ENCODE data around the gene OR2M3. TPM values are rescaled to one million over a fixed set of nuclear protein-coding genes. Genes with fewer than 3 reads are reported as not detected.
A peak's percentile ranks its signal among the peaks of the same experiment; 100 is the strongest.

OR2M3 gene
- total and polyA plus RNA-seq, 8 donors, result 0.01 to 0.07 (median 0.04) TPM; not detected in 2

DNA sequence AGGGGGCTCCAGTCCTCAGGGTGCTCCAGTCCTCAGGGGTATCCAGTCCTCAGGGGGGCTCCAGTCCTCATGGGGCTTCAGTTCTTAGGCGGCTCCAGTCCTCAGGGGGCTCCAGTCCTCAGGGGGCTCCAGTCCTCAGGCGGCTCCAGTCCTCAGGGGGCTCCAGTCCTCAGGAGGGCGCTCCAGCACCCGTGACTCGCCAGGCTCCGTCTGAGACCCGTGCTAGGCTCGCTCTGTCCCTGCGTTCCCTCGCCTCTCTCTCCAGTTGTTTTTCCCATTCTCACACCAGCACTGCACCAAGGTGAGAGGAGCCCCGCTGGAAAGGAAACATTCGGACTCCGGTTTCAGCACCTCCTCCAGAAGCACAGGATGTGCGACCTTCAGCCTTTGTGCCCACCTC lies 31.9 kb upstream of the OR2M3 start:
- Histone ChIP-seq H3K27ac (no peak overlapping the region), H3K4me3 (no peak overlapping the region), H3K27me3 (no peaks in the 10 kb centered on the region), H3K36me3 (no peaks in the 10 kb centered on the region), H3K9me3 (peaks cover 0 to 8% of the 10 kb centered on the region in 2 donors), H3K4me1 (no peaks in the 10 kb centered on the region)
- DNase-seq (peak in 1 of 4 donors; percentile 43), ATAC-seq (no peak)
- intact Hi-C loops (cut with DNase I), result no loop called here
- TF ChIP-seq, protein P1, sequence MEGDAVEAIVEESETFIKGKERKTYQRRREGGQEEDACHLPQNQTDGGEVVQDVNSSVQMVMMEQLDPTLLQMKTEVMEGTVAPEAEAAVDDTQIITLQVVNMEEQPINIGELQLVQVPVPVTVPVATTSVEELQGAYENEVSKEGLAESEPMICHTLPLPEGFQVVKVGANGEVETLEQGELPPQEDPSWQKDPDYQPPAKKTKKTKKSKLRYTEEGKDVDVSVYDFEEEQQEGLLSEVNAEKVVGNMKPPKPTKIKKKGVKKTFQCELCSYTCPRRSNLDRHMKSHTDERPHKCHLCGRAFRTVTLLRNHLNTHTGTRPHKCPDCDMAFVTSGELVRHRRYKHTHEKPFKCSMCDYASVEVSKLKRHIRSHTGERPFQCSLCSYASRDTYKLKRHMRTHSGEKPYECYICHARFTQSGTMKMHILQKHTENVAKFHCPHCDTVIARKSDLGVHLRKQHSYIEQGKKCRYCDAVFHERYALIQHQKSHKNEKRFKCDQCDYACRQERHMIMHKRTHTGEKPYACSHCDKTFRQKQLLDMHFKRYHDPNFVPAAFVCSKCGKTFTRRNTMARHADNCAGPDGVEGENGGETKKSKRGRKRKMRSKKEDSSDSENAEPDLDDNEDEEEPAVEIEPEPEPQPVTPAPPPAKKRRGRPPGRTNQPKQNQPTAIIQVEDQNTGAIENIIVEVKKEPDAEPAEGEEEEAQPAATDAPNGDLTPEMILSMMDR (IDR thresholded peaks at IDR 0.05), result no peak

DNA sequence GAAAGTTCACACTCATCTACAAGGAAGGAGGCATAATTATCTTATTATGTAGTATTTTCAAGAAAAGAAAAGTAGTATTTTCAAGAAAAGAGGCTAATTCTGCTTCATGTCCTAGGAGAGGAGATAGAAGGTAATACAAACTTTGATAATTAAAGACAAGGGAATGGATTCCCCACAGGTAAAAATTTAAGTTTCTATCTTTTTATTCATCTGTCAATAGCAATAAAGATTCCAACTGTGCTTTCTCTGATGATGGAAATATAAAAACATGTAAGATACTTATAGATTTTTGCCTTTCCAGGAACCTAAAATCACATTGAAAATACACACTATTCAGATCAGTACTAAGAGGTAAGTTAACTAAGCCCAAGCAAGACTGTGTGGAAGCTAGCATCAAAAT lies 22.5 kb upstream of the OR2M3 start, which contains the start of gene OR2M2:
TSS of gene OR2M2 (plus strand) at position 301 of the 400 bp plus-strand sequence. CDS start 5,165 bp downstream, outside the sequence.
- TF ChIP-seq, protein P1 (IDR thresholded peaks at IDR 0.05), result no peak
- intact Hi-C loops (cut with DNase I), result no loop called here
- no peak within 1 kb of the TSS for H3K27ac ChIP-seq
- no peaks in the 10 kb centered on the region for H3K36me3 ChIP-seq
- ATAC-seq (no peak), DNase-seq (no peak)
- peaks cover 0 to 5% of the 10 kb centered on the region in 2 donors for H3K9me3 ChIP-seq
- H3K4me1 ChIP-seq, result no peaks in the 10 kb centered on the region
- no peak within 1 kb of the TSS for H3K4me3 ChIP-seq
- H3K27me3 ChIP-seq, result no peaks in the 10 kb centered on the region

DNA sequence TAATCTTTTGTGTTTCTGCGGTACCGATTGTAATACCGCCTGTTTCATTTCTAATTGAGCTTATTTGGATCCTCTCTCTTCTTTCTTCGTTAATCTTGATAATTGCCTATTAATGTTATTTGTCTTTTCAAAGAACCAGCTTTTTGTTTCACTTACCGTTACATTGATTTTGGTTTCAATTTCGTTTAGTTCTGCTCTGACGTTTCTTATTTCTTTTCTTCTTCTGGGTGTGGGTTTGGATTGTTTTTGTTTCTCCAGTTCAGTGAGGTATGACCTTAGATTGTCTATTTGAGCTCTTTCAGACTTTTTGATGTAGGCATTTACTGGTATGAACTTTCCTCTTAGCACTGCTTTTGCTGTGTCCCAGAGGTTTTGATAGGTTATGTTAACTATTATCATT lies 13.1 kb upstream of the OR2M3 start:
- Histone ChIP-seq H3K4me1 (no peaks in the 10 kb centered on the region), H3K4me3 (no peak overlapping the region), H3K36me3 (no peaks in the 10 kb centered on the region), H3K27me3 (no peaks in the 10 kb centered on the region), H3K27ac (no peak overlapping the region), H3K9me3 (peaks cover 0 to 10% of the 10 kb centered on the region in 2 donors)
- ATAC-seq, result no peak
- intact Hi-C loops (cut with DNase I), result no loop called here
- TF ChIP-seq, protein P1 (IDR thresholded peaks at IDR 0.05), result no peak
- DNase-seq, result no peak

DNA sequence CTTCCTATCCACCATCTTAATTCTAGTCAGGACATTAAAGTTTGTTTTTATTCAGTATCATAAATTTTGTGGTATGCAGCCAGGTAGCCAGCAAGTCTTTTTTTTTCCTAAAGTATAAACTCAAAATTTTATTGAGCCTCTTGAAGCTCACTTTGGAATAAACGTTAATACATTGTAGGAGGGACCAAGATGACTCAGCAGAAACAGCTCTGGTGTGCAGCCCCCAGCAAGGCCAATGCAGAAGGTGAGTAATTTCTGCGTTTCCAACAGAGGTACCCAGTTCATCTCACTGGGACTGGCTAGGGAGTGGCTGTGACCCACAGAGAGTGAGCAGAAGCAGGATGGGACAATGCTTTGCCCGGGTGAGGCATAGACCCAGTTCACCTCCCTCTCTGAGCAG lies 9.7 kb upstream of the OR2M3 start:
- Histone ChIP-seq H3K4me3 (no peak overlapping the region), H3K36me3 (no peaks in the 10 kb centered on the region), H3K27me3 (no peaks in the 10 kb centered on the region), H3K27ac (no peak overlapping the region), H3K9me3 (peaks cover 0 to 16% of the 10 kb centered on the region in 2 donors), H3K4me1 (no peaks in the 10 kb centered on the region)
- intact Hi-C loops (cut with DNase I), result no loop called here
- ATAC-seq (no peak), DNase-seq (no peak)
- TF ChIP-seq, protein P1 (IDR thresholded peaks at IDR 0.05), result no peak

DNA sequence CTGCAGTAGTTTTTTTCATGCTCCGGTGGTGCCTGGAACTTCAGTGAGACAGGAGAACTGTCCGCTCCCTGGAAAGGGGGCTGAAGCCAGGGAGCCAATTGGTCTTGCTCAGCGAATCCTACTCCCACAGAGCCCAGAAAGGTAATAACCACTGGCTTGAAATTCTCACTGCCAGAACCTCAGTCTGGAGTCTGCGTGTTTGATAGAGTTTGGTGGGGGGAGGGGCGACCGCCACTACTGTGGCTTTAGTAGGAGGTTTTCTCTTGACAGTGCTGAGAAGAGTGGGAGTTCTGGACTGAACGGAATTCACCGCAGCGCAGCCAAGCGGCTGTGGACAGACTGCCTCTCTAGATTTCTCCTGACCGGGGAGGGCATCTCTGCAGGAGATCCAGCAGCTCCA lies 8.0 kb upstream of the OR2M3 start:
- ATAC-seq (no peak), DNase-seq (no peak)
- H3K4me1 ChIP-seq, result no peaks in the 10 kb centered on the region
- H3K9me3 ChIP-seq, result peaks cover 0 to 21% of the 10 kb centered on the region in 2 donors
- no peaks in the 10 kb centered on the region for H3K36me3 ChIP-seq
- intact Hi-C loops (cut with DNase I), result no loop called here
- no peaks in the 10 kb centered on the region for H3K27me3 ChIP-seq
- H3K4me3 ChIP-seq, result no peak overlapping the region
- TF ChIP-seq, protein P1 (IDR thresholded peaks at IDR 0.05), result no peak
- no peak overlapping the region for H3K27ac ChIP-seq
